HG02763 (cell line): ENCODE results near the gene POLR2J3.
"Not testable (repeated sequence)": the region's sequence is repeated elsewhere in the genome, so short reads cannot be mapped to it uniquely, and the experiment has no call there.

Experiments used
- ATAC-seq: cut with Tn5 transposase; IDR thresholded peaks from one replicate; pipeline ENCODE4 v1.9.1; 2021; ENCODE audit warnings: mild to moderate bottlenecking, moderate library complexity; ENCODE audit not compliant: unreplicated experiment

Gene POLR2J3

DNA sequence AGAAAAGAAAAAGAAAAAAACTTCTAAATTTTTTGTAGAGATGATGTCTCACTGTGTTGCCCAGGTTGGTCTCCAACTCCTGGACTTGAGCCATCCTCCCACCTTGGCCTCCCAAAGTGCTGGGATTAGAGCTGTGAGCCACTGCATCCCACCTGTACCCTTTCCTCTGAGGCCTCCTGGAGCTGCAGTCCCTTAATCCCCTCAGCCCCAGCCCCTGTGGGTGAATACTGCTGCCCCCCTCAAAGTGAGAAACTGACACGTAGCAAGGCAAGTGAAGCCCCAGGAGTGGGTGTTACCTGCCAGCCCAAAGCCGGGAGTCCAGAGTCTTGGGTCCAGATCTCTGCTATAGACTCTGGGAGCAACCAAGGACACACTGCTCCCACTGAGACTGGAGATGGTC is 47.6 kb downstream of the POLR2J3 start:
- not testable (repeated sequence) for ATAC-seq

DNA sequence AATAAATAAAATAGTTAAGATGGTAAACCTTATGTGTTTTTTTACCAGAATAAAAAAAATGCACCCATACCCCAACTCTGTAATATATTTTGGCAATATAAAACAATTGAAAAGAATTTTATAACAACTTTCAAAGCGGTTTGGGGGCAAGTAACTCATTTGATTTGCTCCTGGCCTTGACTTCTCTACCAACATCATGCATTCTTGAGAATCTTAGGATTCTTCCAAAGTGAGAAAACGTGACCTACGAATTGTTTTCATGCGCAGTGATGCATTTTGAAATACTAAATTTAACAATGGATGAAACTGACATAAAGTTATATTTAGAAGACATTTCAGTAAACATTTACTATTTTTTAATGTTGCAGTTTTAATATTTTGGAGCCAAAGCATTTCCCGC is 51.6 kb downstream of the POLR2J3 start:
- ATAC-seq = not testable (repeated sequence)

- ATAC-seq = peak; percentile 75
Measured at GRCh38 chr7:102517550-102518147, 54.7 kb downstream of the POLR2J3 start, which contains the start of gene RASA4B. Gene RASA4B, minus strand, starts transcription at chr7:102517777. Its CDS starts 67 bp downstream, at chr7:102517710.
